ENCODE results near the gene KLF6.

KLF6 gene

DNA sequence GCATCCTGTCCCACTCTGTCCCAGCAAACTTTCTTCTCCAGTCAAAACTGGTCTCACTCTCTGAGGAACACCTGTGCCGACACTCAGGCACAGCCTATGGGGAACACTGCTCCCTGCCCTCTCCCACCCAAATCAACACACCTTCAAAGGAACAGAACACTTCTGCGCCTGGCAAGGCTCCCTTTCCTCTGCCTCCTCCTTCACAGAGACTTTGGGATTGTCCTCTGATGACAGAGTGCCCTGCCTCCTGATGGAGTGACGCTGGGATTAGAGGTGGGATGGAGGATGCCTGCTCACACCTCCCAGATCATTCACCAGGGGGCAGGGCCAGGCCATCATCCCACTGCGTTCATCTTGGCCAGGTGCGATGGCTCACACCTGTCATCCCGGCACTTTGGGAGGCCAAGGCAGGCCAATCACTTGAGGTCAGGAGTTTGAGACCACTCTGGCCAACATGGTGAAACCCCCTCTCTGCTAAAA is 26.5 kb downstream of the KLF6 start:
- in situ Hi-C loops (cut with HindIII; ENCODE audit: low sequenced_read_pairs) = no loop called here

DNA sequence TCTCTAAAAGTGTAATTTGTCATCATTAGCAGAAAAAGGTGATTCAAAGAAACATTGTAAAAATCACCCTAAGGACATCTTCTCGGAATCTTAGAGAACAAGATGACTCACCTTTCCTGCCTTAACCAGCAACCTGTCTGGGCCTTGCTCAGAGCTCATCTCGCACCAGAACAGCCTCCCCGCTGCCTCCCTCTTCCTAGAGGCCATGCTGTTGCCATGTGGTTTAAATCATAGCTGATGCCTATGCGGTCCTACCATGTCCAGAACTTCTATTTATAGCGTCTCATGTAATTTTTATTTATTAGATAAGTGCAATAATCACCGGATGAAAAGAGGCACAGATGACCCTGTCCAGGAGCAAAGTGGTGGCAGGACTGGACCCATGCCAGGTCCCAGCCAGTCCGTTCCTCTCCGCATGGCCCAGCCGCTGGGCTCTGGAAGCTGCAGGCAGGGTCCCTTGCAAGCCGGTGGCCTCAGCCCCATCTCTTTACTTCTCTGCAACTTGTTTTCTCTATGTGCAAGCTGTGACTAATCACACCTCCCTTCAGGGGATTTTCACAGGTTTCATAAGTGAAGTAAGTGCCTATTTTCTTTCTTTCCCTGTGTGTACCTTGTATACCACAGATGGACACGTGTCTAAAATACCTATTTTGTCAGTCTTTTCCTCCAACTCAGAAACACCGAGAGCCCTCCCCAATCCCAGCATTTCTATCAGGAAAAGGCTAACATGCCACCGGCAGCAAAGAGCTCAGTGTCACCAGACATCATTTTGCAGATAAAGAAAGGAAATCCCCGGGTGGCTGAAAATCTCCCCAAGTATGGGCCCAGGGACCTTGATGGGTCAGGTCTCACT is 27.1 kb downstream of the KLF6 start:
- in situ Hi-C loops (cut with HindIII; ENCODE audit: low sequenced_read_pairs) = no loop called here

DNA sequence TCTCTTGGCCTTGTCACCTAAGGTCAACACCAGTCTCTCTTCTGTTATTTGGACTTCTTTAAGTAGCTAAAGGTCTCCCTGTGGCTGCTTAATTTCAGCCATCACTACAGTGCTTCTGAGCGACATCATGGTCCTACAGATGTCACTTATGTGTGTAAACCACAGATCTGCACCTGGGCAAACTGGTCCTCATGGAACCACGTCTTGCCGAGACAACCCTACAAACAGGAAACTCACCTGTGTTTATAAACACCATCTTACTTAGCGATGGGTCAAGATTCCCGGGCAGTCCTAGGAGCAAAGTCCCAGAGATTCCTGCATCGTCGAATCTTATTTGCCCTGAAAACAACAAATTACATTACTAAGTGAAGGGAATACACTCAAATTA is 27.8 kb downstream of the KLF6 start:
- in situ Hi-C loops (cut with HindIII; ENCODE audit: low sequenced_read_pairs) = no loop called here

DNA sequence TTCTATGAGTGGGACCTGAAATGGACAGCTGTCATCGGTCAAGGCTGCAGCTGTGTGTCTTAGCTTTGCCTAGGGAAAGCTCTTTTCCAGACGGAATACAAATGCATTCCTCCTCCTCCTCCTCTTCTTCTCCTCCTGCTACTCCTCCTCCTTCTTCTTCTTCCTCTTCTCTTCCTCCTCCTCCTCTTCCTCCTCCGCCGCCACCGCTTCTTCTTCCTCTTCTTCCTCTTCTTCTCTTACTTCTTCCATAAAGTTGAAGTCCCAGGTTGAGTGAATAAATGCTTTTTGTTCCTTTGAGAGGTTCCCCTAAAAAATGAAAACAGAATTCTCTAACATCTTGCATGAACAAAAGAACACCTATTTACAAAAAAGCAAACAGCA is 28.7 kb downstream of the KLF6 start:
- in situ Hi-C loops (cut with HindIII; ENCODE audit: low sequenced_read_pairs) = no loop called here

DNA sequence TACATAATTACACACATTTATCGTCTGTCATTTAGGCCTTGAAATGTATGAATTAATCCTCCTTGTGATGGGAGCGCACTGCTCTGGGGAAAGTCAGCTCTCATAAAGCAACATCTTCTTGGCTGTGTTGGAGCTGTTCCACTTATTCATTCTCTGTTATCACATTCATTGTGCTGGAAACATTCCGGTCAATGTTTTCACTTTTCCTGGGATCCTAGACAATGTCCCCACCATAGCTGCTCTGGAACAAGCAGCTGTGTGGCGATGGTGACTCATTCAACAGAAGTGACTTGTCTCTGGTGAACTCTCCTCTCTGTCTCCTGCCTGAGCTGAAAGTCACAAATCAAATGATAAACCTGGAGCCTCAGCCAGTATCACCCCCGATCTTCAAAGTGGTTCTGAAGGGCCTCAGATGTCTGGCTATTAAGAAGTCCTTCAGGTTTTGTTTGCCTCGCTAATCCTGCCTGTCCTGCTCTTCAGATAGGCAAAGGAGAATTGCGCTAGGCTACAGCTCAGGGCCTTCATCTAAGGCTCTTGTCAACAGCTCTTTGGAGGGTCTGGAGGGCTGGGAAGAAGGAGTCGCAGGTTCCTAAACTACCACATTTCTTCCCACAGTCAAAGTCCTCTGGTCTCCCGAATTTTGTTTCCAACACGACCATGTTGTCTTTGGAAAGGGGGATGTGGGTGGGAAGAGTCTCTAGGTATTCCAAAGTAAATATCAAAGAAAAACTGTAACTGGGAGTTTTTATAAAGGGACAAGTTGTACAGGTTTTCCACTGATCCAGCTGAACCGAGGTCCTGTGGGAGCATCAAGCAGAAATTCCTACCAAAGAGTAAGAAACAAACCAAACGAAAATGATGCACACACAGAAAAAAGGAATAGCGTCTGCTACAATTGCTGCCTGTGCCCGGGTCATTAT is 29.3 kb downstream of the KLF6 start:
- in situ Hi-C loops (cut with HindIII; ENCODE audit: low sequenced_read_pairs) = no loop called here

DNA sequence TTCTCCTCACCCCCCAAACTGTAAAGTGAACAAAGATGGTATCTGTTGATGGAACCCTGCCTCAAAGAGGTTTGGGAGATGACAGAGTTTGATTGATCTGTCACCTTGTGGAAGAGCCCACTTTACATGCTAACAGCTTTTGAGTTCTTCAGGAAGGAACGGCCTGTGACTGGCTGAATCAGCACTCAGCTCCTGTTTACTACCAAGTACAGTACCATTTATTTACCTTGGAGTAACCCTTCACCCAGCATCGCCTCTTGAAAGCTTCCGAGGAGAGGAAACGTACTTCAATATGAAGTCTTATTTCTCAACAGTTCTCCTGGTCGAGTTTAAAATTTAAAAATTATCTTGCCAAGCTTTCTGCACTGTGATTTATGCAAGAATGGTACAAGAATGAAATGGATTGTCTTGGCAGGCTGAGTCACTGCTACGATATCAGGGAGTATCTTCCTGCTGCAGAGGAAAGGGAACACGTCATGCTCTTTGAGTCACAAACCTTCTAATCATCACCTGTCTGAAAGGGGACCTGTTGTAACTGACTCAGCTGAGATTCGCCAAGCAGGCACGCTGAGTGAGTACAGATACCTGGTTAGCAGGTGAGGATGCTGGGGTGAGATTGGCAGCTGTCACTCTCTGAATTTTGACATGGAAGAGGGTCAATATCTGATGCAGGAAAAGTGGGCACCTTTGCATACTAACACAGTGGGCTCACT is 30.1 kb downstream of the KLF6 start:
- in situ Hi-C loops (cut with HindIII; ENCODE audit: low sequenced_read_pairs) = no loop called here

DNA sequence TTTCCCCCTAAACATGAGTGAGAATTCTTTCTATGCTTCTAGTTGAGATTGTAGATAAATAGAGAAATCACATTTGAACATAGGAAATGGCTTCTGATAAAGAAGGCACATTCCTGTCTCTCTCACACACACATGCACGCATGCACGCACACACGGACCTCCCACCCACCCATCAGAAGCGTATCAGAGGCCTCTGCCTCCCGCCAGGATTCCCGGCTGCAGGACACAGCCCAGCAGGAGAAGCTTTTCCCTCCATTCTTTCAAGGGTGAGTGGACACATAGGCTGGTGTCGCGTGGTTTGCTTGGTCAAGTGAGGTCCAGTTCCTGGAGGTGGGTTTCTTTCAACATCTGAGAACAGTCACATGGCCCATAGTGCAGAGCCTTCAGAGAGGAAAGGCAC is 34.2 kb downstream of the KLF6 start:
- in situ Hi-C loops (cut with HindIII; ENCODE audit: low sequenced_read_pairs) = no loop called here

DNA sequence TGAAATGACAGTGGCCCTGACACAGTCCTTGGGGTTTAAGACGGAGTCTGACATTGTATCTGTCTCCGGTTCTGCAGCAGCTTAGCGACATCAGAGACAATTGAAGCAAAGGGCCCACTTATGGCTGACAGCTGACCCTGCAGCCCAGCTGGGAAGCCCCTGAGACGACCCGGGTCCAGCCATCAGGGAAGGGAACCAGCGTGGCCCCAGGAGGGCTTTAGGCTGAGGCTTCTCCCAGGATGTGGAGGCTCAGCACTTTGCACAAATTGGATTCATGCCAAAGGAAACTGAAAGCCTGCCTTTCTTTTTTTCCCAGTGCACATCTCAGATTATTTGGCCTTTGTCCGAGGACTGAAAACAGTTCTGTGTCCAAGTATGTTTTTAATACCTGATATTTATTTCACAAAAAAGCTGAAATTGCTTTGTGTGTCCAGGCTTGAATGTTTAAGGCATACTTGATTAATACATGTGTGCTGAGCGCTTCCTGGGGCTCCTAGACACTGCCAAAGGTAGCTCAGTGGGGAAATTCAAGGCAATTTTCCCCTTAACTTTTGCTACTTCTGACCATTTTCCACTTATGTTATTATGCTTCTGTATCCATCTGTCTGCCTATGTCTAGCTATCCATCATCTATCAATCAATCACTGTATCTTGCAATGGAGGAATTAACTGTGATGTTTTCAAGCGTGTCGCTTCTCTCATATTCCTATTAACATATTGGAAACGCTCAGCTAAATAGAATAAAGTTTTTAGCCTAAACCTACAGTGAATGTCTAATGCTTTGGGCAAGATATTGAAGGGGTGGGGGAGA is 34.8 kb downstream of the KLF6 start:
- in situ Hi-C loops (cut with HindIII; ENCODE audit: low sequenced_read_pairs) = no loop called here

DNA sequence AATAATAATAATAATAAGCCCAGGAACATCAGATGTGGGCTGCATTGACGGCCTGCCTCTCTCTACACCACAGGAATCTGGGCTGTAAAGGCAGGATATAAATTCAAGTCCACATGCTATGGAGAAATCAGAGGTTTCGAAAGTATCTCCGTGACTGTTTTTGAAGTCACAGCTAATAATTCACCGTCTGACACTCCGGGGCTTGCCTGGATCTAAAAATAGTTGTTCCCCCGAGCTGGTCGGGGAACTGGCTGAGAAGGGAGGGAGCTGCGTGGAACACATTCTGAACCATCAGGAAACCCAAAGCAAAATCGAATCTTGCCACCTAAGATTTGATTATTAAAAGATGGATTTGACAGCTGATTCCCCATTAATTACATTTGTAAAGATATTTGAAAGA is 35.4 kb downstream of the KLF6 start:
- in situ Hi-C loops (cut with HindIII; ENCODE audit: low sequenced_read_pairs) = no loop called here

DNA sequence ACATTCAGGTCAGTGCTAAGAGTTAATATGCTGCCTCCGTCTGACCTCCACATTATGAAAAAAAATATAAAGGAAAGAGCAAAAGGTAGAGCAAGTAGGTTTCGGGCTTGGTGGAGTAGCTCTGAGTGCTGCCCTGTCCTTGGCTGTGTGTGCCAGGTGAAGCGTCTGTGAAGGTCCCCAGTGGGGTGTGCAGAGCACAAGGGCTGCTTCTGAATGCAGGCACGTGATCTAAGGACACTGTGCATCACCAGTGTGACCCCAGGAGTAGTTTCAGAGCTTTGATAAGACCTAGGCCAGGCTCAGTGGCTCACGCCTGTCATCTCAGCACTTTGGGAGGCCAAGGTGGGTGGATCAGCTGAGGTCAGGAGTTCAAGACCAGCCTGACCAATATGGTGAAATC is 36.0 kb downstream of the KLF6 start:
- in situ Hi-C loops (cut with HindIII; ENCODE audit: low sequenced_read_pairs) = no loop called here

DNA sequence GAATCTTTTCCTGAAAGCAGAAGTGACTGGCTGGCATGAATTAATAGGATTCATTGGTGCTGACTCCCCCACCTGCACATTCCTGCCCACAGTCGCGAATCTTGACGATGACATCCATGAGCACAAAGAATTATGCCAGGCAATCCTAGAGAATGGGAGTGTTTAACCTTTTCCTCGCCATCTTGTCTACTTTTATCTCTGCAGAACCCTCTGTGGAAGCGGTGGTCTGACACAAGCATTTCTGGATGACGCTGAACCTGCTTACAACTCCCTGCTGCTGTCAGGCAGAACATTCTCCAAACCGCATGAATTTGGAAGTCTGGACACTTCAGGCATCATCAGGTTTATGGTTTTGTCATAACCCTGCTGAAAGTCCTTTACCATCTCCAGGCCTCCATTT is 36.5 kb downstream of the KLF6 start:
- in situ Hi-C loops (cut with HindIII; ENCODE audit: low sequenced_read_pairs) = no loop called here

DNA sequence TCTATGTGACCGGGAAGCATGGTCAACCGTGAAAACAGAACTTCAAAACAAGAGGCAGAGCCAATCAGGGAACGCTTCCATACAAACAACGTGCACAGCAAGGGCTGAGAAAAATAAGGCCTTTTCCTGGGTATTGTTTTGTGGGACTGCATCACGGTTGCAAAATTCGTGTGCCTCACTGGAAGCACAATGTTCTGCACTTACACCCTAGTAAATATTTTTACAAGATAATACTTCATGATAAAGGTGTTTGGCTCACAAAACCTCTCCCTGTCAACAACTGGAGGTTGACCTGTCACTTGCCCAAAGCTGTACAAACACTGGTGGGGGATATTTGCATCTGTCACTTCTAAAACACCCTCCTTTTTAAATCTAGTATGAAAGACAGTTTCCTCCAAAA is 37.0 kb downstream of the KLF6 start:
- in situ Hi-C loops (cut with HindIII; ENCODE audit: low sequenced_read_pairs) = no loop called here

DNA sequence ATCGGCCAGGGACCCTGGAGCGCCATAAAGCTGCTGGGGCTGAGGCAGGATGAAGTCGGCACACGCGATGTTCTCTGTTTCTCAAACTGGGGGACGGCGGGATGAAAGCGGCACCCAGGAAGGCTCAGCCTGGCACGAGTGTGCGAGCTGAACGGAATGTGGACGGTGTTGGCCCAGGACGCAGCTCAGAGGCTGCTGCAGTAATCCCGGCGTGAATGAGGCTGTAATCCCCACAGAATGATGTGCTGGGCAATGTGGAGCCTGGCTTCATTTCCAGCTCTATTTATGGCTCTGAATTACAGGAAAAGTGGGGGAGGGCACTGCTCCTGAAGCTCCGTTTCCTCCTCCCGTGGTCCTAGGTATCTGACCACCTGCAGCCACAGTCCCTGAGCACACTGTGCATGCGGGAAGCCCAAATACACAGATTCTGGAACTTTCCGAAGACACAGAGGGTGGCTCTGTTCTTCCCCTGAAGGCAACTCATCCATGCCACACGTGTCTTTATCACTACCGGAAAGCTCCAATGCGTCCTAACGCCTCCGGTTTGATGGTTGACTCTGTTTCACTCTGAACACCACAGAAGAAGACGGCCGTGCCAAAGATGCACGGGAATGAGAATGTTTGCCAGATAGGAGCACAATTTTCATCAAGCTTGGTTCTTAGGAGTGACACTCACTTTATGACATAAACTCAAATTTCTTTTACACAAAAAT is 37.6 kb downstream of the KLF6 start:
- in situ Hi-C loops (cut with HindIII; ENCODE audit: low sequenced_read_pairs) = no loop called here

DNA sequence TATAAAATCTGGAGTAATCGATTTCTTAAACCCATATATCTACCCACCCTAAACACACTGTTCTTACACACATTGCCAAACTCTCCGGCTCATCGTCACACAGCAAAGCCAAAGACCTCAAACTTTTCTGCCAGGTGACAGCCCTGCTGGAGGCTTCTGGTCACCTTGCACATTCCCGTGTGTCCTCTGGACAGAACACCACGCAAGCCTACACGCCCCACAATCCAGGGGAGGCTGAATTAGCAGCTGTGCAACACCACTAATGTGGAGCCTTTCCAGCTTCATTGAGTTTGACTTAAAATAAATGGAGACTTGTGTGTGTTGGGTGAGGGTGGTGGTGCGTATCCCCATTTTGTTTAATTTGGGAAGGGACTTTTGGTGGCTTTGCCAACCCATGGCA is 38.4 kb downstream of the KLF6 start:
- in situ Hi-C loops (cut with HindIII; ENCODE audit: low sequenced_read_pairs) = no loop called here

DNA sequence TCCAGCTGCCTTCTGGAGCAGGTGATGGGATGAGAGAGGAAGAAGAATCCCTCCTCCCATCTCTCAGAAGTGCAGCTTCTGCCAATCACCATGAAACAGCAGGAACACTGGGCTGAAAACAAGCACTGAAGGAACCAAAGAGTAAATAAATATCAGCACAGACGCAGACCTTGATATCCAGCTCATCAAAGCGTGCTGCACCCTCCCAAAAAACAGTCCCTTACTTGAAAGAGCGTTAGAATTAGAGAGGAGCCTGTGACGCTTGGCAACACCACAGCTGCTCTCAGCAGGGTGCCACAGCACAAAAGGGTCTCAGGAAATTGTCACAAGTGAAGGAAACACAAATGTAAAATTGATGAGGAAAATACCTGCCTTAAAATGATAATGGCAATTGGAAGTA is 39.5 kb downstream of the KLF6 start:
- in situ Hi-C loops (cut with HindIII; ENCODE audit: low sequenced_read_pairs) = no loop called here

DNA sequence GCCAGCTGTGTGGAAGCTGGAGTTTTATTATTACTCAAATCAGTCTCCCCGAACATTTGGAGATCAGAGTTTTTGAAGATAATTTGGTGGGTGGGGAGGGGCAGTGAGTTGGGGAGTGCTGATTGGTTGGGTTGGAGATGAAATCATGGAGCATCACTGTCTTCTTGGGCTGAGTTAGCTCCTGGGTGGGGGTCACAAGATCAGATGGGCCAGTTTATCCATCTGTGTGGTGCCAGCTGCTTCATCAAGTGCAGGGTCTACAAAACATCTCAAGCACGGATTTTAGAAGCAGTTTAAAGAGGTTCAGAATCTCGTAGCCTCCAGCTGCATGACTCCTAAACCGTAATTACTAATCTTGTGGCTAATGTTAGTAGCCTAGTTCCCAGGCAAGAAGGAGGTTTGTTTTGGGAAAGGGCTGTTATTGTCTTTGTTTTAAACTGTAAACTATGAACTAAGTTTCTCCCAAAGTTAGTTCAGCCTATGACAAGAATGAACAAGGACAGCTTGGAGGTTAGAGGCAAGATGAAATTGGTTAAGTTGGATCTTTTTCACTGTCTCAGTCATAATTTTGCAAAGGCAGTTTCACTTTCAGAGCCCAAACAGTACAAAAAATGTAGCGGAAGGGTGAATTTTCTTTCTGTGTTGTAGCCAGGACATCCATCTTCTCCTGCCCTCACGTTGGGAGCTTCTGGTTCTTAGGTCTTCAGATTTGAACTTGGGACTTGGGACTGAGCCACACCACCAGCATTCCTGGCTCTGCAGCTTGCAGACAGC is 43.1 kb downstream of the KLF6 start:
- in situ Hi-C loops (cut with HindIII; ENCODE audit: low sequenced_read_pairs) = no loop called here

DNA sequence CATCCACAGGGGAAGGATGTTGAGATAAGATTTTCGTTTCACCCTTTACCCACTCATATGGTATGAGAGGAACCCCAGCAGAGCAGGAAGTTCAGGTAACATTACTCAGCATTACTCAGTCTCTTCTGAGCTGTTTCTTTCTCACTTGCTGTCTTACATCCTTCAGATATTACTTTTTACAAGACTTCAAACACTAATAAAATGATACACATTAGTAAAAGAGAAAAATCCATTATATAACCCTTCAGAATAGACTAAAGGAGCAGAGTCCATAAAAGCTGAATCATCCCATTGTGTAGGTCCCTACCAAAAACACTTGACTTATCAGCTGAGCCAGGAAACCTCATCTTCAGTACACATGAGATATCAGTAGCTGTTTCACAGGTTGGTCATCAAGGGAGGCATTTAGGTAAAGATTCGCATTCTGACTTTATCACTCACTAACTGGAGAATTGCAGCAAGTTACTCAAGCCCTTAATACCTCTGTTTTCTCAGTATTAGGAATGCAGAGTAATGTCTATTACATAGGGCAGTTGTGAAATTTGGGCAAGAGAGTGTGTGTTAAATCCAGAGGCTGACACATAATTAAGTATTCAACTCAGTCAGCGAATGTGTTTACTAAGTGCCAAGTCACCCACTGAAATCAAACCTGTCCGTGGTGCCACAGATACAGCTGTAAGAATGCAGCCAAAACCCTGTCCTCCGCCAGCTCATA is 44.7 kb downstream of the KLF6 start:
- in situ Hi-C loops (cut with HindIII; ENCODE audit: low sequenced_read_pairs) = no loop called here

DNA sequence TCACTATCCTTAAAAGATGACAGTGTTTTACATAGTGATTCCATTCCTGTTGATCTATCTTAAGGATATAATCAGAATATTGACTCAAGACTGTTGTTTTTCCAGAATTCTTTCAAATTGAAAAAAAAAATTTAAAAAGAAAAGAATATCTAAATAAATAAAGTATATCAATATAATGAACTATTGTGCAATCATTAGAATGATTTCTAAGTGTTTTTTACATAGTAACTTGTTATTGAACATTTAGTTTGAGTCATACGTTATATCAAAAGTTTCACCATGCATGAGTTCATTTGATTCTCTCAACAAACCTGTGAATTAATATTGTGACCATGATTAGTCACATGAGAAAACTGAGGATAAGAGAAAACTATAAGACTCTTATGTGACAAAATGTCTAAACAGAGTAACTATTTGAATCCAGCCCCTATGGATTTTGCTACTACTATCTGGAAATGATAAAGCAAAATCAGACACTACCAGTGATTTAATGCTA is 46.1 kb downstream of the KLF6 start:
- in situ Hi-C loops (cut with HindIII; ENCODE audit: low sequenced_read_pairs) = no loop called here

Data from DLD1 (cell line).